Right renal cortex interstitium (tissue), 3 donors: ENCODE data around the gene RPS19BP1. TPM values are rescaled to one million over a fixed set of nuclear protein-coding genes. Genes with fewer than 3 reads are reported as not detected.
A peak's percentile ranks its signal among the peaks of the same experiment; 100 is the strongest.

ENCODE experiments used
- DNase-seq, 3 donors: peaks; one replicate each; pipeline ENCODE4 v3.0.0-alpha.2; 2013; ENCODE audit warnings: low read depth in 3 of 3, low spot score in 2 of 3
- polyA plus RNA-seq, 3 donors: library from polyadenylated mRNA; unstranded; fragments of 120-200 nt; gene quantifications; one replicate each; pipeline ENCODE4 v1.2.1, GENCODE V29; 2013; ENCODE audit not compliant: insufficient read length in 3 of 3

Gene RPS19BP1
- polyA plus RNA-seq, 3 donors, result 42.6 to 54.2 (median 48.0) TPM

DNA sequence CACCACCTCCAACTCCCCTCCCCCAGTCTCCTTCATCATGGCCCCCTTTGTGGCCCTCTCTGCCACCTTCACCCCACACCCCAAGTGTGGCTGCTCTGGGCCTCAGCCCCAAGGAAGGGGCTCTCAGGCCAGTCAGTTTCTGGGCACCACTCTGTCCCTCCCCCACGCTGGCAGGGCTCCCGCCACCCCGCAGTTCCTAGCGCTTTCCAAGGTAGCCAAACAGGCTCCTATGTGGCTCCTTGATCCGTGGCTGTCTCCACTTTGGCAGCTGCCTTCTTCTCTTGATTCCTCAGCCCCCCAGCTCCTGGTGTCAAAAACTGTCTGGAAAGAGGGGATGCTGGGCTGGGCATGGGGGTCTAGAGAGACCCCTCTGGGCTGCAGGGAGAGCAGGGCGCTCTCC is 27.6 kb upstream of the RPS19BP1 start:
- no peak for DNase-seq

DNA sequence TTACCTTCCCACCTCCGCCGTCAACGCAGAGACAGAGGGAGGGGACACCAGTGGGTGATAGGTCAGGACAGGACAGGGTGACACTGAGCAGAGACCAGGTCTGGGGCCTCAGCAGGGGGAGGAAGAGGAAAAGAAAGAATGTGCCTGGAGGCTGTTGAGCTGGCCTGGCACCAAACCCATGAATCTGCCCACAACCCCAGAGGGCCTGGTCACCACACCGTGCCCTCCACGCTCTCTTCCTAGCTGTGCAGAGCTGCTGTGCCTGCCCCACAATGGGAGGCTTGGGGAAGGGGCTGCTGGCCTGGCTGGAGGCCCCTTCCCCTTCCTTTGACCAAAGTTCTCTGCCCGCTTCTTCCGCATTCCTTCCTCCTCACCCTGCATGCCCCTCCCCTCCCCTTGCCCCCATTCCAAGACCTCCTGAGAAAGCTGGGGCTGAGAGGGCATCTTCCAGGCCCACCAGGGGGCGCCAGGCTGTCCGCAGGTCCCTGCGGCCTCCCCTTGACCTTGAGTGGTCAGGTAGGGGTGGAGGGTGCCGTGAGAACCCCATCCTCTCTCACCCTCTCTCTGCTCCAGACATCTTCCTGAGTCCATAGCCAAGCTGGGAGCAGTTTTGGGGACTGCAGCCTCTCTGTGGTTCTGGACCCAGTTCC is 27.0 kb upstream of the RPS19BP1 start:
- DNase-seq, result no peak

DNA sequence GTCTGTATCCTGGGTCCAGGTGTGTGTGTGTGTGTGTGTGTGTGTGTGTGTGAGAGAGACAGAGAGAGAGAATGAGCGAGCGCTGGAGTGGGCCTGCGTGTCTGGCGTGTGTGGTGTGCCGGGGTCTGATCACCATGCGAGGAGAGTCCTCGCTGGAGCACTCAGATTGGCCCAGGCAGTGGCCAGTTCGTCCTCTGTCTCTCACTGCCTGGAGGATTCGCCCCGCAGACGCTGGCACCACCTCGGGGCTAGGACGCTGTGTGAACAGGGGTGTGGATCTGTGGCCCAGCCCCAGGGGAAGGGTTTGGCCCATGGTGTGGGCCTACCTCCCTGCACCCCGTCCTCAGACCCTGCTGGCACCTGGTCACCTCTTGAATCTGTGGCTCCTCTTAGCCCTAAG is 26.4 kb upstream of the RPS19BP1 start:
- DNase-seq, result no peak

DNA sequence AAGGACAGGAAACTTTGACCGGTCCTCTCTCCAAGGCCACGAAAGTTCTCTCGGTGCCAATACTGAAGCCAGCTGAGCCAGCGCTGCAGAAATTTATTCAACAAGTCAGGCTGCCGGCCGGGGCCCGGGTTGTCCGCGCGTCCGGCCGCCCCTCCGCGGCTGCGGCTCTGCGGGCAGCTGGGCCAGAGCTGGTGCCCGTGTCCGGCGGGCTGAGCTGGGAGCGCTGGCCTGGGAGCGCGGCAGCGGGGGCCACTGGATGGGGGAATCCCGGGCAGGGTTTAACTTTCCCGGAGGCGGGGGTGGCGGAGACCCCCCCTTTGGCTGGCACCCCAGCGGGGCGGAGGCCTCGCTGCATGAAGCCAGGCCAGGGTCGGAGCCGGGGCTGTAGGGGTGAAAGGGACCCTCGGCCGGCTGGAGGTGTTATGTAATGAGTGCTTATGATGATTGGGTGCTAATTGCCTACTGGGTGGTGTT is 25.7 kb upstream of the RPS19BP1 start:
- no peak for DNase-seq

DNA sequence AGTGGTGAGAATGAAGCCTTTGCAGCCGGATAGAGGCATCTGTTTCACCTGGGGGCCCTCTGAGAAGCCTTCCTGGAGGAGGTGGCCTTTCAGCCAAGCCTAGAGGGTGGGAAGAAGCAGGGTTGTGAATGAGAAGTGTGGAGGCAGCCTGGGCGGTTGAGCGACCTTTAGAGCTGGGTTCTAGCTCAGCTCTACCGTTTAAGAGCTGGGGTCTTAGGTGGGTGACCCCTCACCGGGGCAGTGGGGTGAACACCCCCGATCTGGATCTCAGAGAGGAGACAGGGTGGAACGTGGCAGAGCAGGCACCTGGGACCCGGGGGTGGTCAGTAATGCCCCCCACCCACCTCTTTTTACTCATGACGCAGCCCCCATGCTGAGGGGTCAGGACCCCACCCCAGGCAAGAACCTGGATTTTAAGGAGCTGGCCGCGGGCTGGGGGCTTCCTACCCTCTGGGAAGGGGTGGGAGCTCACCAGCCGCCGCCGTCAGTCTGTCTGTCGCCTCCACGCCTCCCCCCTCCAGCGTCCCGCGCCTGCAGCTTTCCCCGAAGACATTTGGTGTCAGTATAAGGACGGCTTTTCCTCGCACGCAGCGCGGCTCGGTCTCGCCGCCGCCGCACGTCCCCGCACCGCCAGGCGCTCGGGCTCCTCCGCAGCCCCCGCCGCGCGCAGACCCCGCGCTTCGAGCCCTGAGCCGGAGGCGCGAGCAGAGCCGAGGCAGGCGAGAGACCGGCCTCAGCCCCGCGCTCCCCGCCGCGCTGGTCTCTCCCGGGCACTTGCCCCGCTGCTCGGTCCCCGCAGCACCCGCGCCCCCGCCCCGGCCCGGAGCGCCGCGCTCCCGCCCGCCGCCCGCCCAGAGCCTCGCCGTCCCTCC is 24.7 kb upstream of the RPS19BP1 start:
- DNase-seq, result no peak

DNA sequence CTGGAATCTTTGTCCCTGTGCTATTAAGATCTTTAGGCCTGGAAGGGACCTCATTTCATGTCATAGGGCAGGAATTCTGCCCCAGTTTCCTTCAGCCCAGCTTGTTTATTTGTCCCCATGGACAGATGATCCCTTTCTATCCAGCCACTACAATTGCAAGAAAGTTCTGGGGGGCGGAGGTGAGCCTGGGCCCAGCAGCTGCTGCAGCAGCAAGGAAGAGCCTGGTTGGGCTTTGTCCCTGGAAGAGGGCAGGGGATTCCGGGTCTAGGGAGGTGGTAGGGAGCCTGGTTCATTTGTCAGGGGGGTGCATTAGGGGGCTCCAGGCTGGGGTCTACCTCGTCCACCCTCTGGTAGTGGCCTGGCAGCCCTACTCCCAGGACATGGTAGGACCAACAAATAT is 21.6 kb upstream of the RPS19BP1 start:
- no peak for DNase-seq

DNA sequence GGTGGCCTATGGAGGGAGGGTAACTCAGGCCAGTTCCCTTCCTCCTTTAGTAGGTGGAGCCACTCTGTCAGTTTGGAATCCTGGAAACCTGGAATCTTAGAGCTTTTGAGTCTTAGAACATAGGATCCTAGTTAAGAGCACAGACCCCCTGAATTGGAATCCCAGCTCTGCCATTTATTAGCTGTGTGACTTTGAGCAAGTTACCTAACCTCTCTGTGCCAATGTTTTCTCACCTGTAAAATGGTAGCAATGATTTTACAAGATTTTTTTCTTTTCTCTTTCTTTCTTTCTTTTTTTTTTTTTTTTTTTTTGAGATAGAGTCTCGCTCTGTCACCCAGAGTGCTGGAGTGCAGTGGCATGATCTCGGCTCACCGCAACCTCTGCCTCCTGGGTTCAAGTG is 20.9 kb upstream of the RPS19BP1 start:
- DNase-seq, result no peak

DNA sequence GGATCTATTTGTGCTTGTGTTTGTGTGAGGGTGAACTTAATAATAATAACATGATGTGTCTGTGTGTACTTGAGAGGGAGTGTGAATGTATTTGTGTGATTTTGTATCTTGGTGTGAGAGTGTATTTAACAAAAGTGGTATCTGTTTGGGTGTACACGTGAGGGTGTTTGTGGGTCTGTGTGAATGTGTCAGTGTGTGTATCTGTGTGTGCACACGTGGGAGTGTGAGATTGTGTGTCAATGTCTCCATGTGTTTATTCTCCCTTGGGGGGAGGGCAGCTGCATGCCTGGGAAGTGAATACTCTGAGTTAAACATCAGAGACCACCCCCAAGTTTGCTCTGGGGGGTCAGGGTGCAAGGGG is 15.0 kb upstream of the RPS19BP1 start:
- no peak for DNase-seq

DNA sequence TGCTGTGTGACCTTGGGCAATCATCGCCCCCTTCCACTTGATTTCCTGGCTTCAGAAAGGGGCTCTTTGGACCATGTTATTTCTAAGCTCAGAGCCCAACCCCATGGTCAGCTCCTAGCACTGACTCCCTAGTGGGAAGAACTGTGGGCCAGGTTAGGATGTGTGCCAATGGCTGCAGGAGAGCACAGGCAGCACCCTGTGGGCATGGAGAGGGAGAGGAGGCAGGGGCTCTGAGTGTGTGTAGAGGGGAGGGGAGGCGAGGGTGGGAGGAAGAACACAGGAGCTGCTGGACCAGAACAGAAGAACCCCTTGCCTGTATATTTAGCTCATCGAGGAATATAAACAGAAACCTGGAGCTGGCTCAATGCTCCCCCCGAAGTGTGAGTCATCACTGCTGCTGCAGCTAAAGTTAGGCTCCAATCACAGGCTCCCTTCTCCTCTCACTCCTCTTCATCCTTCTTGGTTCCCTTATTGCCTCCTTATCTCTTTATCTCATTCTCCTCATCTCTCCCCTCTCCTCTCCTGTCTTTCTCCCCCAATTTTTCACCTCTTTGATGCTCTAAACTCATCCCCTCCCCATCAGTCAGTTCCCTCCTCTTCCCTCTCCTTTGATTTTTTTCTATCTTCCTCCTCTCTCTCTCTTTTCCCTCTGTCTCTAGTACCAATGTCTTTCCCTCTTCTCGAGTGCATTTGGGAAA is 14.5 kb upstream of the RPS19BP1 start:
- no peak for DNase-seq

DNA sequence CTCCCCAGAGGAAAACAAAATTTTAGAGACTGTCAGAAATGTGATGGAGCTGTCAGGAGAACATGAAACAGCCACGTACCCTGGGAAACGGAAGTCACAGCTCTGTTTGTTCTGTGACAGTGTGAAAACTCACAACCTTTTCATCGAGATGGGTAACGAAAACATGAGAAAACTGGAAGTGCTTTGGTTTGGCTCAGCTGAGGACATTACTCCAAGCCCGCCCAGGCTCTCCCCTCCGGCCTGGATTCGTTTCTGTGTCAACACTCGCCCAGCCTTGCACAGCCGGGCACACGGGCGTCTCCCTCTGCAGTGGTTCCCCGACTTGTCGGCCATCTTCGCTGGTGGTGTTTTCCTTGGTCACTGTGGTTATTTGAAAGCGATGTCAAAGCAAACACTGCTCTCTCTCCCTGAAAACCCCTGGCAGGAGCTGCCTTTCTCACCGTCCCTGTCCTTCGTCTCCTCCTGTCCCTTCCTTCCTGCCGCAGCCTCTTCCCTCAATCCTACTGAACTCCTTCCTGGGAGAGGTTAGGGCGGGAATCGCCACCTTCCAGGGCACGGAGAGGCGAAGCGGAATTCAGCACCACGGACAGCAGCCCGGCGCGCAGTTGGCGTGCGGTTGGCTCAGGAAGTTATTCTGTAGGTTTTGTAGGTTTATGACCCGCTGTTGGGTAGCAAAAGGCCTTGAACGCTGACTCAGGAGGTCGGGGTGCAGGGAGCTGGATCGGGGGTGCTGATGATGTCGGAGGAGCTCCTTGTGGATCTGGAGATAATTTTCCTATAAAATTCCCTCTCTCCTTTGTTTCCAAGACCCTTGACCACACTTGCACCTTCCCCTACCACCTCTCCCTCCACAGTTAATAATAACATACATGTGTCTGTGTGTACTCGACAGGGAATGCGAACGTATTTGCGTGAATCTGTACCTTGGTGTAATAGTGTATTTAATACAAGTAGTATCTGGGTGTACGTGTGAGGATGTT is 13.1 kb upstream of the RPS19BP1 start:
- DNase-seq, result peak in 1 of 3 donors; percentile 65

DNA sequence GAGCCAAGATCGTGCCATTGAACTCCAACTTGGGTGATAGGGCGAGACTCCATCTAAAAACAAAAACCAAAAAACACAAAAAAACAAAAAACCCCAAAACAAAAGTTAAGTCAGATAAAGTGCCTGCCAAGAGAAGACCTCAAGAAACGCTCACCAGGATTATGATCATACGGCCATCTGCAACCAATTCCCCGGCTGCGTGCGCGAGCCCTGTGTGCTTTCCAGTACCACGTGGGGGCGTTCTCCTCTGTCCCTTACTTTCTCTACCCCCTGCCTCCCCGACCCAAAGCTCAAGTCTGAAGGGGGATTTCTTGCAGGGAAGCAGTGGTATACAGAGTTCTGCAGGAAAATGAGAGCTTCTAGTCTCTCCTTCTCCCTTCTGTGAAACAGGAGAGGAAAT is 10.5 kb upstream of the RPS19BP1 start:
- DNase-seq, result no peak

DNA sequence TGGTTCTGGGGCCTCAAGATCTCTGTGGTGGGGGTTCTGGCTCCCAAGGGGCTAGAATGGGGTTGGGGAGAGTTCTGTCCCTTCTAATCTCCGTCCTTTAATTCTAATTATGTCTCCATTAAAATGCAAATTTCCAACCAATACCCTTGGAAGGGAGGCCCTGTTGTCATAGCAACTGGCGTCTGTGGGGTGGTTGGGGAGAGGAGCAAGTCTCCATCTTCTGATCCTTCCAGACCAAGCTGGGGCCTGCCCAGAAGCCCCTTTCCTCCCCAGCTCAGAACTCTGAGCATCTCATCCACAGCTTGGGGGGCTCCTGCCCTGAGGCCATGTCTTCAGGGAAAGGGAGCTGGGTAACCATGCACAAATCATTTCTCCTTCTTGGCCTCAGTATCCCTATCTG is 5.4 kb upstream of the RPS19BP1 start:
- no peak for DNase-seq

DNA sequence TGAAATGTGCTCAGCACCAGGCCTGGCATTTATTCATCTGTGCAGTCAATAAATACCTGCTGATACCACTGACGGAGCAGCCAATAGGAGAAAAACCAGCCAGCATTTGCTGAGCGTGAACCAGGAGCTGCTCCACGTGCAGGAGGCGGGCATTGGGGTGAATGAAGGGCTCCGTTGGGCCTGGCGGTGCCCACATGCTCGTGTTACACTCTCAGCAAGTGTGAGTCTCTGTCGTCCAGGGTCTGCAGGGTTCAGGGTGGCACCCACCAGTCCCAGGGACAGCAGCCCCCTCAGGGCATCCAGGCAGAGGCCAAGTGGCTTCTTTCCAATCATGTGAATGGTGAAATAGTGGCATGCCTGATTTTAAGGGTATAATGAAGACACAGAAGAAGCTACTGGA is 4.2 kb upstream of the RPS19BP1 start:
- DNase-seq, result no peak

DNA sequence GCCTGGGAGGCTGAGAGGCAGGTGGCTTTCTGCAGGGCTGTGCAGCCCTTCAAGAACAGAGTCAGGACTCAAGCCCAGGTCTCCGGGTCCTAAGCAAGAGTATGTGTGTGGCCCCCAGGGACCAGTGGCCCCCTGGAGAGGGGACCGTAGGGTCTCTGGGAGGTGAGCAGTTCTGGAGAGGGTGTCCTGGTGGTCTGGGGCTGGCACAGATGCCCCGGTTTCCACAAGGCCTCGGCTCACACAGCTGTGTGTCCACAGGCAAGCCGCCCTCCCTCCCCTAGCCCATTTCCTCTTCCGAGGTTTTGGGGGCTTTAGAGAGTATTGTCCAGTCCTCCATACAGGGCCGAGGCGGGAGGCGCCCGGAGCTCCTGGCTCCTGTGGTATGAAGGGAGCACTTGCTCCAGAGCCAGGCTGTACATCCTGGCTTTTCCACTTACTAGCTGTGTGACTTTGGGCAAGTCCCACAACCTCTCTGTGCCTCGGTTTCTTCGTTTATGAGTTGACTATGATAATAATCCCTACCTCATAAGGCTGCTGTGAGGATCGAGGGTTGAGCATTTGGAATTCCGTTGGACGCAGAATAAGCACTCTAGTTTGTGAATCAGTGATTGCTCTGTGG is 3.4 kb upstream of the RPS19BP1 start:
- DNase-seq, result no peak

DNA sequence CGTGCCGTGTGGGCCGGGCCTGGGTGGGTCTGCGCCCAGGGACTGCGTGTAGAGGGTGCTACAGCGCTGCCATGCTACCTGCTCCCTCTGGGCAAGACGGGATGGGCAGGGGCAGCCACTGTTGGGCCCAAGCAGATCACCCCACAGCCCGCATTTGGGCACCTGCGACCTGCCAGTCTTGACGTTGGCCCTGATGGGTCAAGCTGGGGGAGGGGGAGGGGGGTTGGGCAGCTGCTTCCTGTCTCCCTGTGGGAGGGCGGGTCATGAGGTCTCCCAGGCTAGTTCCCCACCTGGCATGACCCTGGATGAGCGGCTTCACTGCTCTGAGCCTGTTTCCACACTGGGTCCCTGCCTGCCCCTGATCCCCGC is 2.8 kb upstream of the RPS19BP1 start:
- no peak for DNase-seq

DNA sequence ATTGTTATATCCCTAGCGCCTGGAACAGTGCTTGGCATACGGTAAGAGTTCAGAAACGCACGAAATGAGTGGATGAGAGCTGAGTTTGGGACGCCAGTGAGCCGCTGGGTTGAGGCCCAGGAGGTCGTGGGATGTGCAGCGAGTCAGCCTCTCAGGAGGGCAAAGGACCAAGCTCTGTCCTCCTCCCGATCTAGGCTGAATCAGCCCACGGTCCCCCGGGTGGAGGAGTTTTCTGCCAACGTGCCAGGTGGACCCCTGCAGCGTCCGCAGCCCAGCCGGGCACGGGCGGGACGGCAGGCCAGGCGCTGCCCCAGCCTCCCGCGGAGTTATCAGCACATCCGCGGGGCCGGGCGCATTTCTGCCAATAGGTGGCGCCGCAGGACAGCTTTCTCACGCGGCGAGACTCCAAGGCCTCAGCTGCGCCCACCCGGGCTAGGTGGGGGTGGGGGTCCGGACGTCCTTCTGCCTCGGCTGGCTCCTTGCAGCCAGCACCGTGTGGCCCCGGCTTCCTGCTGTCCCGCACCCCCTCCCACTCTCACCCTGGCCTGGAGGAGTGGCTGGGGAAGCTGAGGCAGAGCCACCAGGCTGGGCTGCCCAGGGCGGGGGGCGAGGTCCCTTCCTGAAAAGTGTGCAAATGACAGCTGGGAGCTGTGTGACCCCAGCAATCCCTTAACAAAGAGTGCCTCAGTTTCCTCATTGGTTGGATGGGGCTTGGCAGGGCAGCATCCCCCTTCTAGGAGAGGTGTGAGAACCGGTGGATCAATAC is 2.2 kb upstream of the RPS19BP1 start:
- peak in 1 of 3 donors; percentile 68 for DNase-seq

DNA sequence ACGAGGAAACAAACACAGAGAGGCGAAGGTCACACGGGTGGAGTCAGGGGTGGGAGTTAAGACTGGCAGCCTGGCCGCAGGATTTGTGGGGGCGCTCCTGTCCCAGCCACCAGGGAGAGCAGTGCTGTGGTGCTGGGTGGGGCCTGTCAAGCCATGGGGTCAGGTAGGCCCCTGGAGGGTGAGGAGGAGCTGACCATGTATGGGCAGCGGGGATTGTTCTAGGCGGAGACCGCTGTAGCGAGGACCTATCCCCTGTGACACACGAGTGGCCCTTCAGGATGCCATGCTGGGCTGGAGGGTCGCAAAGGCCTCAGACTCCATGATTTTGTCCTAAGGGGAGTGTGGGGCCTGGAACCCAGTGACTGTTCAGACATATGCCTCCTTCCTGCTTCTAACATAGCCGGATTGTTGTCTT is 1.6 kb upstream of the RPS19BP1 start:
- no peak for DNase-seq

DNA sequence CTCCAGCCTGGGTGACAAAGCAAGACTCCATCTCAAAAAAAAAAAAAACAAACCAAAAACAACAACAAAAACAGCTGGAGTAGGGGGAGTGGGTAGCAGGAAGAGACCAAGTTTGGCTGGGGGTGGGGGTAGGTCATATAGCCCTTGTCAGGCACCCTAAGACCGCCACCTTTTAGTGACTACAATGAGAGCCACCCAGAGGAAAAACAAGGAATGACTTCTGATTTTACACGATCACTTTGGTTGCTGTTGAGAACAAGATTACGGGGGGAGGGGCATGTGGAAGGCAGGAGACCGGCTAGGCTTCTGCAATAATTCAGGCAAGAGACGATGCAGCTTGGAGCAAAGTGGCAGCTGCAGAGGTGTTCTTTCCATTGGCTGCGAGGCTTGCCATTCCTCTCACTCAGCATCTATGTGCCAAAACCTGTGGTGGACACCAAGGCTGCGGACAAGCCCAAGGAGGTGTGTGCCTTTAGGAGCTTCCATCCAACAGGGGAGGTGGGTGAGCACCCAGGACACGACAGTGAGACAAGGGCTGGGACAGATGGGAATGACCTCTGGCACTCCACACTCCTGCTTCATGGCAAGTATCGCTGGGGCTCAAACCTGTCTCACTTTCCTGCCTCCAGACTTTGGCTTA is 1.7 kb downstream of the RPS19BP1 start:
- DNase-seq, result no peak

DNA sequence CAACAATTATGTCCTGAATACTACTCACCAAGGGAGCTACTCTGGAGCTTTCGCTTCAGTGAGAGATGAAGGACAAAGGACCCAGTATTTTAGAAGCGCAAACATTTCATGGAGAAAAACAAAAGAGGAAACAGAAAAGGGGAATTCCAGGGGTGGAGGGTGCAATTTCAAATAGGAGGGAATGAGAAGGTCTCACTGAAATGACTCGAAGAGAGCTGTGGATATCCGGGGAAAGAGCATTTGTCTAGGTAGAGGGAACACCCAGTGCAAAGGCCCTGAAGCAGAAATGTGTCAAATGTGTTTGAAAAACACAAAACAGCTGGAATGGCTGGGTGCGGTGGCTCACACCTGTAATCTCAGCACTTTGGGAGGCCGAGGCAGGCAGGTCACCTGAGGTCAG is 2.4 kb downstream of the RPS19BP1 start:
- no peak for DNase-seq
